HG02798 (cell line): ENCODE results near the gene GPR12.
"Not testable (repeated sequence)": the region's sequence is repeated elsewhere in the genome, so short reads cannot be mapped to it uniquely, and the experiment has no call there.

Experiments
- ATAC-seq: cut with Tn5 transposase; IDR thresholded peaks from one replicate; pipeline ENCODE4 v1.9.1; 2021; ENCODE audit warnings: mild to moderate bottlenecking; ENCODE audit not compliant: unreplicated experiment, poor library complexity

GPR12 gene

DNA sequence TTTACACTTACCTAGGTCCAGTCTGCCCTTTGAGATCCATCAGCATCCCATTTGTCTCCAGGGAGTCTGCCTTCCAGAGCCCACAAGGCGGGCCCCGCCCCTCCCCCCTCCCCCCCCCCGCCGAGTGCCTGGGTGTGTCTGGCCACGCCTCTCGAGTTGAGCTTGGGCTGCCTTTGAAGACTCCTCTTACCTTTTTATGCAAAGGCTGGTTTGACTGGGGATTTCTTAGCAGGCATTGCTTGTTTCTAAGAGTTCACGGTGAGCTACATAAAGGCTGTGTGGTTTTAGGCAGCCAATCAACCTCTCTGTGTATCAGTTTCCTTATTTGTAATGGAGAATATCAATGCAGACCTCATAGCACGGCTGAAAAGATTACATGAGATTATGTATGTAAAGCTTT is 11.3 kb downstream of the GPR12 start:
- ATAC-seq = no peak

DNA sequence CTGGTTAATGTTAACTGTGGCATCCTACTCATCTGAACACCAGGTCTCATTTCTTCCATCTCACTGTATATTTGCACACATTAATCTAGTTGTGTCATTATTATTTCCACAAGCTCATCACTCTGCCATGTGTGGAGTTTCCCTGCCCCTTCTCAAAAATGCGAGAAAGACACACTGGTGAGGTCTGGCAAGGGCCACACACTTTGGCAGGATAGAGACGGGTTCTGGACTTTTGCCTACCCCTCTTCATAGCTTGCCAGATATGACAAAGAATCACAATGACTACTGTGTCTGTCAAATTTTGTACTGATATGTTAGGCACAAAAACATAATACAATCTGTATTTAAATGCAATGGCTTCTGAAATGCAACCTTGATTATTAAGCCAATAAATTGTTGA is 12.9 kb downstream of the GPR12 start:
- ATAC-seq = no peak

DNA sequence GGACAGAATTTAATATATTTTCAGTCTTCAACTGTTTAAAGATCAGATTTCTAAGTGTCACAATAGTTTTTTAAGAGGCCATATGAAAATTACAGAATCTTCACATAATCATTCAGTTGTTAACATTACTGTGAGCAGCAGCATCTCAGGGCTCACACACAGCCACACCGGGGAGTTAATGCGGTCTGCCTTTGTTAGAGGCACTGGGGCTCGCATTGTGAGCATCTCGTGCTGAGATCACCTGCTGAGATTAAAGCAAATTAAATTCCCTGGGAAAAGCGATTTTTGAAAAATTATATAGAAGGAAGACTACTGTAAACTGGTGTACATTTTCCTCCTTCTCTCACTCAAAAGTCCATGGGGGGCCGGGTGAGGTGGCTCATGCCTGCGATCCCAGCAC is 16.6 kb downstream of the GPR12 start:
- no peak for ATAC-seq

DNA sequence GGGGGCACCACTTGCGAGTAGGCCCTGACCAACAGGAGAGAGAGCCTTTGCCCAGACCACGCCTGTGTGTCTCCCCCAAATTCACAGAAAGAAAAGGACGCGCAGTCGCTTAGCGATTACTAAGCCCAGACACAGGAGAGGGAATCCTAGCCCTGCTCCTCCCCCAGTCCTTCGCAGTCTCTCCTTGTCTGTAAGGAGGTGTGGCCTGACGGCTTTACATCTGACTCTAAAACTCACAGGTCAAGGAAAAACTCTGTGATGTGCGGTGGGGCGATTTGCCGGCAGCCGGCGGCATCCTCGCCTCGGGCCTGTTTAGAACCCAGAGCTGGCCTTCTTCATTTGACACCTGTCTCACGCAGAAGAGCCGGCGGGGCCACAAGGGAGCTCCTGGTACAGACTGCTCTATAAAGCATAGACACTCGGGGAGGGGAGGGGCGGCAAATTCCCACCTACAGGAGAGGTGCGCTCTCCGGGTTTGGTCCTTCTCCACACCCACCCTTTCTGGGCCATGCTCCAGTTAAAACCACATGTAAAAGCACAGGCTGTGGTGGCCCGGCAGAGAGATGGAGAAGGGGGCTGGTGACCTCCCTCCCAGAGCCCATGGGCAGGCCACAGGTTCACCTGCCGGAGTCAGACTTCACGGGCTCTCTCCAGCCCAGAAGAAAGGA is 17.8 kb downstream of the GPR12 start:
- no peak for ATAC-seq

DNA sequence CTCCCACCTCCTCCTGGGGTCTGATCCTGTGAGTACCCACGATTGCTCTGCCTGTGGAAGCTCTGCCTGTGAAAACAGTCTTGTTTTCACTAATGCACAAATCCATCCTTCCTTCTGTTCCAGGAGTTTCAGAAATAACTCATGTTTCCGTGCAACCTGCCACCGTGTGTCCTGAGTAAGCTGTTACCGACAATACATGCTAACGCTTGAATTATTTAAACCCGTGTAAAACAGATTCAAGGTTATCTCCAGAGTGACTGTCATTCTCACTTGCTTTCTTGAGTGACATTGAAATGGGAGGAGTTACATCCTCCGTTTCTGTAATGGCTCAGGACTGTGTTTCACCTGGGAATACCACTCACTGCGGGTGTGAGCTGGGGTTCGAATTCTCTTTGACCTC is 24.9 kb downstream of the GPR12 start:
- no peak for ATAC-seq

DNA sequence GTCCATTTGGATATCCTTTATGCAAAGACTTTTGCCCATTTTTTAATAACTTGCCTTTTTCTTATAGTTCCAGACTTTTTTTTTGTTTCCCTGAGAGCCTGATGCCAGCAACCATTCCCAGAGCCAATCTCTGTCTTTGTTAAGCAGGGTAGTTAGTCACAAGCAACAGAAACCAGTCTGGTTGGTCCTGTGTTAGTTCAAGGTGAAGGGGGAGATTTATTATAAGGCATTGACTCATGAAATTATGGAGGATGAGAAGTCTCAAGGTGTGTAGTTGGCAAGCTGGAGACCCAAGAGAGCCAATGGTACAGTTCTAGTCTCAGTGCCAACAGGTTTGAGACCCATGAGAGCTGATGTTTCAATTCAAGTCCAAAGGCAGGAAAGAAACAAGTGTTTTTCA is 33.0 kb downstream of the GPR12 start:
- ATAC-seq = no peak

DNA sequence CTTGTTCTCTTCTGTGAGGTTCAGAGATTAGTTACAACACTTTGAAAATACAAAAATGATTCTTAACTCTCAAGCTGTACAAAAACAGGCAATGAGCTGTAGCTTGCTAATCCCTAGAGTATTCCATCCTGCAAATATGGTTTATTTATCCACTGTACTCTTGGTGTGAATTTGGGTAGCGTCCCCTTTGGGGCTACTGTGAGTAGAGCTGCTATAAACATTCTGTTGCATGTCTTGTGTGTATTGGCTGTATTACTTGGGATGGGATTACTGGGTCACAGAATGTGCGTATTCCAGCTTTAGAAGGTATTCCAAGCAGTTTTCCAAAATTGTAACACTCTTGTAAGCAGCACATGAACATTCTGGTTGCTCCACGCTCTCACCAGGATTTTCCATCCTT is 33.5 kb downstream of the GPR12 start:
- ATAC-seq = no peak

DNA sequence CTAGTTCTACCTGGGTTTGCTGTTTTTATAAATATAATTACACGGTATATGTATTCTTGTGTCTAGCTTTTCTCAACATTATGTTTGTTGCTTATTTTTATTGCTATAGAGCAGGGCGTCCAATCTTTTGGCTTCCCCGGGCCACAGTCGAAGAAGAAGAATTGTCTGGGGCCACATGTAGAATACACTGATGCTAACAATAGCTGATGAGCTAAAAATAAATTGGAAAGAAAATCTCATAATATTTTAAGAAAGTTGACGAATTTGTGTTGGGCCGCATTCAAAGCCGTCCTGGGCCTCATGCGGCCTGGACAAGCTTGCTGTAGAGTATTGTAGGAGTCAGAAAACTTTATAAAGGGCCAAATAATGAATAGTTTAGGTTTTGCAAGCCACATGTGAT is 33.9 kb downstream of the GPR12 start:
- ATAC-seq = no peak

DNA sequence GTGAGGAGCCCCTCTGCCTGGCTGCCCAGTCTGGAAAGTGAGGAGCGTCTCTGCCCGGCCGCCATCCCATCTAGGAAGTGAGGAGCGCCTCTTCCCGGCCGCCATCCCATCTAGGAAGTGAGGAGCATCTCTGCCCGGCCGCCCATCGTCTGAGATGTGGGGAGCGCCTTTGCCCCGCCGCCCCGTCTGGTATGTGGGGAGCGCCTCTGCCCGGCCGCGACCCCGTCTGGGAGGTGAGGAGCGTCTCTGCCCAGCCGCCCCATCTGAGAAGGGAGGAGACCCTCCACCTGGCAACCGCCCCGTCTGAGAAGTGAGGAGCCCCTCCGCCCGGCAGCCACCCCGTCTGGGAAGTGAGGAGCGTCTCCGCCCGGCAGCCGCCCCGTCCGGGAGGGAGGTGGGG is 37.0 kb downstream of the GPR12 start:
- not testable (repeated sequence) for ATAC-seq

DNA sequence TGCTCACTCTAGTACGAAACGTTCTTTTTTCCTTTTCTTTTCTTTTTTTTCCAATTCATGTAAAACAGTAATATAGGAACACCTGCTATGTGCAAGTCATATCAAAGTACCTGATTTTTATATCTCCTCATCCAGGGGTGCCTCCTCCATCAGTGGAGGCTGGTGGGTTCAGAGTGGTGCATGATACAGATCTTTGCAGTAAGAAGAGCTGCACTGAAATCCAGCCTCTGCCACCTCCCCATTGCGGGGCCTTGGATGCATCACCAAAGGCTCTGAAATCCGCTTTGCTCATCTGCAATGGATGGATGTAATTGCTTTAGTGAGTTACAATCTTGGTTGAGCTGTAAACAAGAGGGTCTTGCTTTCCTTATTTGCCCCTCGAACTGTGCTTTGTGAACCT is 38.3 kb downstream of the GPR12 start:
- ATAC-seq = no peak

DNA sequence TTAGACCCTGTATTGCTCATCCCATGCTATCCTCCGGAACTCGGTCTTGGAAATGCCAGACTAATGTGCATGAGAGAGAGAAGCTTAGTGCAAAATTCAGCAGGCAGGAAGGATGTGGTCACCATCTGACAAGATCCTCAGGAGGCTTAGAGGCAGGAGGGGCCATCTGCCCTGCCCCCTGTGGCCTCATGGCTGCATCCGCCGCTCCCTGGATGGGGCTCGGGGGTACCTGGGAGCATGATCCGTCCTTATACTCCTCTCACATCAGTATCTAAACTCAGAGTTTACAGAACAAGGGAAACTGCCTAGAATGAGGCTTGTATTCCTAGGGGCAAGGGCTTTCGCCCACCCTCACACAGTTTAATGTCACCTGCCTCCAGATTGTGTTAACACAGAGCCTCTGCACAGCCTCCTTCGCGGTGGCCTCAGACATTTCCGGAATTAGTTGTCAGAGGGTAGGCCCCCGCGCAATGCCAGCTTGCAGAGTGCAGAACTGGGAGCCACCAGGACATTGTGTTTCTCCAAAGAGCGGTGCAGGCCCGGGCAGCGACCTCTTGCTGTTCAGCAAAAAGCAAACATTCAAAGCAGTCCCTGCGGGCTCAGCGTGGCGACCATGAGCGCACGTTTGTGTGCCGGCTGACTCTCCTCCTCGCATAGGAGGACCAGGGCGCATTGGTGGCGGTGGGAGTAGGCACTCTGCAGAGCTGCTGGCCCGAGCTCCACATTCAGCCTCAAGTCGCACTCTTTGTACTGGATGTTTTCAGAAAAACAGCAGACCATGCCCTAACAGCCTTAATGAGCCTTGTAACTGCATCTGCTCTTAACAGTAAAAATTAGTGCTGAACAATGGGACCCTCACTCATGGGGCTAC is 39.1 kb downstream of the GPR12 start:
- ATAC-seq = no peak

DNA sequence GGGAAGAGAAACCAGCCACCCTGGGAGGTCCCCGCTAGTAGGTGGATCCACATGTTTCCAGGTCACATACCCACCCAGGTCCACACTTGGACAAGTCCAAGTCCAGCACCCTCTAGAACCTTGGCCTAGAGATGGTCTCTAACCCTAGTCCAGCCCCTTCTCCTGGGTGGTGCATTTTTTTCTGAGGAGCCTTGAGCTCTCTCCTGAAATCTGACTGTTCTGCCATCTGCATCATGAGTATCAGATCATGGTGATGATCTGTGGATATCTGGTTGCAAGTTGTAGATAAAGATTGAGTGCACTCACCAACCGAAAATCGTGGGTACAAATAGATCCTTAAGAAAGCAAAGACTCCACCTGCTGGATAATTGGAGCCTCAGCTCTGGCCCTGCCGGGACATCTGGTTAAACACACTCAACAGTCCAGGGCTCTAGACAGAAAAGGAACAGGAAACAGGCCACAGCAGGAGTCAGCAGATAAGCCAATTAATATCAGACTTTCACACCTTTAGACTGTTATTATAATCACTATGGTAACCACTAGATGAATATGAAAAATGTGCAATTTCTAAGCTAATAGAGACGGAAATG is 41.1 kb downstream of the GPR12 start:
- no peak for ATAC-seq

DNA sequence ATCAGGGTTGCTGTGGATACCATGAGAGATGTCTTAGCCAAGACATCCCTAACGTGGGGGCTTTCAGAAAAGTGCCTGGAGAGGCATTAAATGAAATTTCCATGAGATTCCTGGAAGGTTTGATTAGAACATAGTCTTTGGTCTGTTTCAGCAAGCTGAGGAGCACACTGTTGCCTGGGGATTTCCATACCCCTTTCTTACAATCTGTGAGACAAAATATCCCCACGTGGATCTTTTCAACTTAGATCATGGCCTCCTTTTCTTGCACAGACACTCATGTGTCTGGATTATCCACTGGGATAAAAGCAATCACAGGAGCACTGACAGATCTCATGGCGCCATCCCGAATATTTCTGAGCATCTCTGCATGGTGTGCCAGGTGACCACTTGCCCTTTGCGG is 41.7 kb downstream of the GPR12 start:
- no peak for ATAC-seq

DNA sequence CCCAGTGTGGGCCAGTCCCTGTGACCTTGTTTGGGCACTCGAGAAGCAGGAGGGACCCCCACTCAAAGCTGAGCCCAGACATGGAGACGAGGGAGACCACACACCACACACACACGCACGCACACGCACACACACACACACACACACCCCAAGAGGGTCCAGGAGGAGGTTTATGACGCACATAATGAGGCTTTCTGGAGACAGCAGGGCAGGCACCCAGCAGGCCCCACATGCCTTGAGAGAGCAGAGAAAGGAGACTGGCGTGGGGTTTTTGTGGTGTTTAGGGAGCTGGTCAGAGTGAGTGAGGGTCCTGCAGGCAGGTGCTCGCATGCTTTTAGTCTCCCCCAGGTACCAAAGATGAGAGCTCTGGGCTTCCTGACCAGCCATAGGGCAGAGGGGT is 42.4 kb downstream of the GPR12 start:
- no peak for ATAC-seq

DNA sequence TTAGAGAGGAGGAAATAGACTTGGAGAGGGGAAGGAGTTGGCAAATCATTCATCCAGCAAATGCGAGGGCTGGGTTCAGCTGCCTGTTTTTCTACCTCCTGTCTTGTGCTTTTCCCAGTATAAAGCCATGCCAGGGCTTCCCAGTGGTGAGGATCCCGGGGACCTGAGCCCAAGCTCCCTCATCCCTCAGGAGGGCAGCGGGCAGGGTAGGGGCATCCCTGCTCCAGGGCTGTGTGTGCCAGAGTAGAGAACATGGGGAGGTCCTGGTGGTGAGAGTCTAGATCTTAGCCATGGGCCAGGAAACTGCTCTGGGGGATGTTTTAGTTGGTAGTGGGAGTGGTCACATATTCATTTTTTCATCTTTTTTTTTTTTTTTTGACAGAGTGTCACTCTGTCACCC is 43.6 kb downstream of the GPR12 start:
- no peak for ATAC-seq

DNA sequence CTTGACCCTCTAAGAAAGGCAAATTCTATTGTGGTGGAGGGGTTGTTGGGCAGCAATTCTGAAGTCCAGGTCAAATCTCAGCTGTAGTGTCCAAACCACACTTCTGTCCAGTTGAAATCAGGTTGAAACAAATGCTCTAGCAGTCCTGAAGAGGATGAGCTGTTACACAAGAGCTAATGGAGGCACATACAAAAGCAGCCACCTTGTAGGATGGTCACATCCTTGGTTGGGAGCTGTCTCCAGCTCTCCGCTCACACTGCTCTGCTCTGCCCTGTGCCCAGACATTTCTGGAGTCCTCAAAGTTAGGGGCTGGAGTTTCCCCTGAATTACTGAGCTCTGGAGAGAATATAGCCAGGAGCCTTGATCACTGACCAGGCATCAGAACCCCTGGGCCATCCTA is 47.2 kb downstream of the GPR12 start:
- no peak for ATAC-seq

DNA sequence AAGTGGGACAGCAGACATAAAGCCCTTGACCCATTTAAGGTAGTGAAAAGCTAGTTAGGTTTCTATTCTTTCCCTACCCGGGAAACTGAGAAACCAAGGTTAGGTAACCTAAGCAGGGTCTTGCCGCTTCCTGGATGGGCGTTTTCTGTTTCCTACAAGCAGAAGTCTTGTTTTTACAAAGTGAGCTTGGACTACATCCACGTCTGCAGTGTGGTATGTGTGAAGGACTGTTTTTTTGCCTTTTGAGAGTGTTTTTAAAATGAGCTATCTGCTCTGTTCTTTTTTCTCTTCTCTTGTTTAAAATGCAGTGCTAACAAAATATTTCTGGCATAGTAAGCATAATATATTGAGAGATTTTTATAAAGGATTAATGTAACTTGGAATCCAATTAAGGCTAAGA is 49.4 kb downstream of the GPR12 start:
- ATAC-seq = no peak

DNA sequence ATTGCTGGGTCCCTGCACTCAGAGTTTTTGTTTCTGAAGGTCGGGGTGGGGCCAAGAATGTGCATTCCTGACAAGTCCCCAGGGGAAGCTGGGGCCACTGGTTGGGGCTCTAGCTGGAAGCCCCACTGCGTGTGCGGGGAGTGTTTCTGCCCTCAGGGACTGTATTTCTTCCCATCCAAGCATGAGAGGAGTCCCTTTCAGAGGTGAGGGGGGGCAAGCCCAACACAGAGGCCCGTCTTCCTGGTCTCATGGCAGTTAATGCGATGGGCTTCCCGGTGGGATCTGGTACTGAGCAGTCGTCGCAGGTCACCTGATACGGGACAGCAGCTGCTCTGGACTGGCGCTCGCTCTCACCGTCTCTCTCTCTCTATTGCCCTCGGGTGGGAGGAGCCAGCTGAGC is 50.4 kb downstream of the GPR12 start:
- ATAC-seq = no peak

DNA sequence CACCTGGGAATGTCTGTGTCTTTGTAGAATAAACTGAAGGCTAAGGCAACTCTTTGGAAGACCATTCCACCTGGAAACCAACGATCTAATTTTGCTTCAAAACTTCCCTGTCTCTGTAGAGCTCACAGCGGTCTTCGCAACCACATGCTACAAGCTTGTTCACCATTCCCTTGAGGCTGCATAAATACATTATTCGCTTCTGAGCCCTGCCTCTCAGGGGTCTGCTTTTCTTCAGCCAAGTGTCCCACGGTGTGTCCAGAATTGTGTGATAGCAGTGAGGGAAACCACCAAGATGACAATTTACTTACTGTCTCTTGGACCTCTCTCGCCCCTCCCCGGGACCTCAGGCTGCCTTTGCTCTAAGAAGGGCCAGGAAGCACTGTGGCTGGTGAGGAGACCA is 51.1 kb downstream of the GPR12 start:
- ATAC-seq = no peak

DNA sequence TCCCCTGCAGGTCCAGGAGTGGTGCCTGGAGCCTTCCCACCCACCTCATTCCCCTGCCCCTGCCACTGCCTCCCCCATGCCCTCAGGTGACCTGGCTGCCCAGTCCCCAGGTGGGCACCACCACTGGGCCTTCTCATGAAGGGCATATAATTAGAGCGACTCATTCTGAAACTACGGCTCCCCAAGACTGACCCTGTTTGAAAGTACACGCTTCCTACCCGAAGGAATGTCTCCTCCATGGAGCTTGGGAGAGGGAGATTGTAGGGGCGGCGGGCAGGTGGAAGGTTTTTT is 52.6 kb downstream of the GPR12 start:
- ATAC-seq = no peak

DNA sequence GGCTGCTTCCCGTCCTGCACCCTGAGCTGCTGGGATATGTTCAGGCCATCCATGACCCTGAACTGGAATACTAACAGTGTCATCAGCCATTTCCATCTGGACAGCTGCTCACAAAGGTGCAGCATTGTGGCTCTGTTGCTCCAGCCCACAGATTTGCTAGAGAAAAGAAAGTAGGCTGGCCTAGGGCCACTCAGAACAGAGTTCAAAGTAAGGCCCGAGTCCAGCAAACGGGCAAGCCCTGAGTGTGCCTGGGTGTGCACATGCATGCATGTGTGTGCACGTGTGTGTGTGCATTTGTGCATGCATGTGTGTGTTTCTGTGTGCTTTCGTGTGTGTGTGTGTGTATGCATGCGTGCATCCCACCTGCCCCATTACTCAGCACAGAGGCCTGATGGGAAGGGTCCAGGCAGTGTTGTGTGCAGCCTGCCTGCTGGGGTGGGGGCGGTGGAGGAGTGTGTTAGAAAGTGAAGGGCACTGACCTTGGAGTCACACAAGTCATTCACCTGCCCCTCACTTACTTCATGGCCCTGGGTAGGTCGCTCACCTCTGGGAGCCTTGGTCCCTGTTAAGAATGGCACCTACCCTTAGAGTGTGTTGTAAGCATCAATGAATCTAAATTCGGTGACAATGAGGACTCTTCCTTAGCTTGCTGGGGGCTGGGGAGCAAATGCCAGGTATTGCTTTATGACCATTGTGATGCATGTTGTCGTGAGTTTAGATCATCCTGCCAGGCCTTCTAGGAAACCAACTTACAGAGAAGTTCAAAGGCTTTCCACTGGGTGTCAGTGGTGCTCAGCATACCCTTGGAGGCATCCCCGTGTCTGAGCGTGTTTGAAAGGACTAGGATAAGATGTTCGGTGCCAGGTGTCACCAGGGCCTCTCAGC is 53.2 kb downstream of the GPR12 start:
- no peak for ATAC-seq
